ENCODE data around the gene NHSL2. TPM values are rescaled to one million over a fixed set of nuclear protein-coding genes. Genes with fewer than 3 reads are reported as not detected.

Gene NHSL2
- total RNA-seq, 2 experiments from 2014 or later, result 0.58 to 0.88 TPM

- TF ChIP-seq CTCF (IDR thresholded peaks at IDR 0.05), result no peak
- DNase-seq (no peak), ATAC-seq (no peak)
- Mint-ChIP-seq H3K27me3 (peaks cover 1% of the 10 kb centered on the region), H3K27ac (no peak overlapping the region), H3K4me1 (ENCODE audit: low read depth) (peaks cover 8% of the 10 kb centered on the region), H3K4me3 (no peak overlapping the region), H3K9me3 (no peaks in the 10 kb centered on the region), H3K36me3 (ENCODE audit: low read depth) (no peaks in the 10 kb centered on the region)
- ChIA-PET CTCF (no interaction called here), POLR2A (interaction anchor here (0.5 kb wide), 1 partner anchor 975 kb away, joined by 3 read pairs; the partner anchor contains the start of gene SNX12)
- intact Hi-C loops (cut with micrococcal nuclease), result no loop called here
Measured at GRCh38 chrX:72043636-72044035, 133.0 kb downstream of the NHSL2 start.

GRCh38 chrX:72045141-72045540 lies 134.5 kb downstream of the NHSL2 start:
- TF ChIP-seq CTCF (IDR thresholded peaks at IDR 0.05), result no peak
- H3K4me3 Mint-ChIP-seq, result no peak overlapping the region
- peaks cover 8% of the 10 kb centered on the region for H3K4me1 Mint-ChIP-seq (ENCODE audit: low read depth)
- ATAC-seq, result no peak
- H3K27me3 Mint-ChIP-seq, result peaks cover under 1% of the 10 kb centered on the region
- ChIA-PET POLR2A (no interaction called here), CTCF (no interaction called here)
- intact Hi-C loops (cut with micrococcal nuclease), result no loop called here
- no peak for DNase-seq
- no peaks in the 10 kb centered on the region for H3K36me3 Mint-ChIP-seq (ENCODE audit: low read depth)
- H3K27ac Mint-ChIP-seq, result no peak overlapping the region
- H3K9me3 Mint-ChIP-seq, result no peaks in the 10 kb centered on the region

GRCh38 chrX:72045552-72046277 lies 135.1 kb downstream of the NHSL2 start:
- DNase-seq (no peak), ATAC-seq (no peak)
- H3K36me3 Mint-ChIP-seq (ENCODE audit: low read depth), result no peaks in the 10 kb centered on the region
- intact Hi-C loops (cut with micrococcal nuclease), result no loop called here
- H3K4me3 Mint-ChIP-seq, result no peak overlapping the region
- peaks cover 8% of the 10 kb centered on the region for H3K4me1 Mint-ChIP-seq (ENCODE audit: low read depth)
- H3K27ac Mint-ChIP-seq, result no peak overlapping the region
- CTCF ChIA-PET, result no interaction called here
- no peak for TF ChIP-seq CTCF (IDR thresholded peaks at IDR 0.05)
- no peaks in the 10 kb centered on the region for H3K27me3 Mint-ChIP-seq
- POLR2A ChIA-PET, result no interaction called here
- H3K9me3 Mint-ChIP-seq, result no peaks in the 10 kb centered on the region

- intact Hi-C loops (cut with micrococcal nuclease), result no loop called here
- Mint-ChIP-seq H3K9me3 (no peaks in the 10 kb centered on the region), H3K27ac (no peak overlapping the region), H3K36me3 (ENCODE audit: low read depth) (no peaks in the 10 kb centered on the region), H3K27me3 (no peaks in the 10 kb centered on the region), H3K4me1 (ENCODE audit: low read depth) (peaks cover 8% of the 10 kb centered on the region), H3K4me3 (no peak overlapping the region)
- ChIA-PET CTCF (no interaction called here), POLR2A (no interaction called here)
- DNase-seq (no peak), ATAC-seq (no peak)
- no peak for TF ChIP-seq CTCF (IDR thresholded peaks at IDR 0.05)
Measured at GRCh38 chrX:72046447-72046846, 135.8 kb downstream of the NHSL2 start.

GRCh38 chrX:72048510-72049455 lies 138.1 kb downstream of the NHSL2 start:
- Mint-ChIP-seq H3K27me3 (peaks cover 1% of the 10 kb centered on the region), H3K4me3 (no peak overlapping the region), H3K27ac (no peak overlapping the region), H3K36me3 (ENCODE audit: low read depth) (no peaks in the 10 kb centered on the region), H3K9me3 (no peaks in the 10 kb centered on the region), H3K4me1 (ENCODE audit: low read depth) (peaks cover 8% of the 10 kb centered on the region)
- ChIA-PET CTCF (interaction anchor here (1.2 kb wide), 1 partner anchor 61 kb away, joined by 3 read pairs; no protein-coding TSS in a partner anchor), POLR2A (no interaction called here)
- intact Hi-C loops (cut with micrococcal nuclease), result no loop called here
- peak; percentile 11 for DNase-seq
- no peak for ATAC-seq
- no peak for TF ChIP-seq CTCF (IDR thresholded peaks at IDR 0.05)
